Naive B cell (primary cell): ENCODE measurements around the gene TMEM233. TPM values are rescaled to one million over a fixed set of nuclear protein-coding genes. Genes with fewer than 3 reads are reported as not detected.
"Not testable (repeated sequence)": the region's sequence is repeated elsewhere in the genome, so short reads cannot be mapped to it uniquely, and the experiment has no call there.

Experiments used
- ATAC-seq, 2 donors: fragments of 150-1000 bp; cut with Tn5 transposase; 2 replicates each; pipeline ENCODE4 v1.10.0; 2021; ENCODE audit warnings: low read depth in 2 of 2, mild to moderate bottlenecking in 2 of 2, moderate library complexity in 2 of 2
- DNase-seq: peaks from one replicate; pipeline ENCODE4 v3.0.0; 2022
- H3K27ac Mint-ChIP-seq, 6 donors: one replicate each; pipeline ENCODE4 v1.8.0; 2020 to 2022; ENCODE audit warnings: mild to moderate bottlenecking in 6 of 6, mixed read lengths in 6 of 6, moderate library complexity in 5 of 6, inconsistent platforms in 2 of 6
- H3K27me3 Mint-ChIP-seq, 3 donors: one replicate each; pipeline ENCODE4 v1.8.0; 2021 to 2022; ENCODE audit warnings: mixed read lengths in 3 of 3, mild to moderate bottlenecking in 1 of 3
- H3K36me3 Mint-ChIP-seq, 2 donors: one replicate each; pipeline ENCODE4 v1.8.0; 2020 to 2022; ENCODE audit warnings: mixed read lengths in 2 of 2, inconsistent platforms in 1 of 2, mild to moderate bottlenecking in 1 of 2
- H3K4me1 Mint-ChIP-seq, 3 donors: one replicate each; pipeline ENCODE4 v1.8.0; 2020 to 2022; ENCODE audit warnings: mixed read lengths in 3 of 3, inconsistent platforms in 1 of 3, mild to moderate bottlenecking in 1 of 3, moderate library complexity in 1 of 3
- H3K4me3 Mint-ChIP-seq, 8 donors: one replicate each; pipeline ENCODE4 v1.8.0; 2020 to 2022; ENCODE audit warnings: mild to moderate bottlenecking in 8 of 8, mixed read lengths in 8 of 8, moderate library complexity in 8 of 8, inconsistent platforms in 2 of 8
- H3K9me3 Mint-ChIP-seq, 7 donors: one replicate each; pipeline ENCODE4 v1.8.0; 2020 to 2022; ENCODE audit warnings: mixed read lengths in 7 of 7, mild to moderate bottlenecking in 5 of 7, inconsistent platforms in 2 of 7, moderate library complexity in 1 of 7
- polyA plus RNA-seq, 6 donors: library from polyadenylated mRNA; unstranded; fragments of 300-500 nt; fragmentation: Illumina TruSeq; gene quantifications; one replicate each; pipeline ENCODE4 v1.2.3, GENCODE V29; 2021; ENCODE audit warnings: low read depth in 6 of 6

The TMEM233 gene
- polyA plus RNA-seq, 6 donors from 2014 or later = 0.46 TPM; not detected in 5

DNA sequence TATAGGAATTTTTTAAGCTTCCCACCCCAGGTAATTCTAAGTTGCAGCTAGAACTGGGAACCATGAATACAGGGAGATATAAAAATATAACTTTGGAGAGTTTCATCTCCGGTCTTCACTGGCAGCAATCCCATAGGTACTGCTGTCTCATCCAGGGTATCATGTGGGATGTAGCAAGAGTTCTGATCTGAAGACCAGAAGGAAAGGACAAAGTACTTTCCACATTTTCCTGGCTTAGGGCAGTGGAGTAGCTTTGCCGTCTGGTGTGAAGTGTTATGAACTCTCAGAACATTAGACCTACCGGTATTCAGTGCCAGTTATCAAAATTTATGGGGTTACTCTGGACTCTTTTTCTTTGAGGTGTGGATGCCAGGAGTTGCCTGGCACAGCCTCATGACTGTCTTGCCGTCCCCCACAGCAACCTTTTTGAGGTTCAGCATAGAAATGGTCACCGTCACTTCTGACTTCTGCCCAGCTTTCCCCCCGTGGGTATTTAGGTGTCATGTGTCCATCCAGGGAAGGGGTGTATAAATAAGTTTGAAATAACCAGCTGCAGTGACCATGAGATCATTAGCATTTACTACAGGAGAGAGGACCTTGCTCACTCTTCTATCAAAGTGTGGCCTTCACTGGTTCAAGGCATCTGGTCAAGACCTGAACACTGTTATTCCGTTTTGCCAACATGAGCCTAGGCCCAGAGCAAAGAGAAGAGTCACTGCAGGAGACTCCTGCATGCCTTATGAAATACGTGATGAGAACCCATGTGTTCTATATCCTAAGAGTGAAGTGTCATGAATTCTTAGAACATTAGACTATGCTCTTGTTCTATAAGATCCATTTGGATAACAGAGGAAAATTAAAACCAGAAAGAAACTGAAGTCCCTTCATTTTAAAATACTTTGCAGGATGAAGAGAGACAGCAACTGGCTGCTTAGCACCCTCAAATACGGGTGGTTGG, 22.2 kb downstream of the TMEM233 start:
- Mint-ChIP-seq H3K27me3 (peaks cover 7 to 44% (median 18%) of the 10 kb centered on the region in 3 donors), H3K36me3 (peaks cover 0 to 9% of the 10 kb centered on the region in 2 donors), H3K4me1 (no peaks in the 10 kb centered on the region), H3K27ac (no peak overlapping the region), H3K4me3 (no peak overlapping the region), H3K9me3 (peaks cover 6 to 25% (median 13%) of the 10 kb centered on the region in 7 donors)
- DNase-seq = no peak
- ATAC-seq = no peak

DNA sequence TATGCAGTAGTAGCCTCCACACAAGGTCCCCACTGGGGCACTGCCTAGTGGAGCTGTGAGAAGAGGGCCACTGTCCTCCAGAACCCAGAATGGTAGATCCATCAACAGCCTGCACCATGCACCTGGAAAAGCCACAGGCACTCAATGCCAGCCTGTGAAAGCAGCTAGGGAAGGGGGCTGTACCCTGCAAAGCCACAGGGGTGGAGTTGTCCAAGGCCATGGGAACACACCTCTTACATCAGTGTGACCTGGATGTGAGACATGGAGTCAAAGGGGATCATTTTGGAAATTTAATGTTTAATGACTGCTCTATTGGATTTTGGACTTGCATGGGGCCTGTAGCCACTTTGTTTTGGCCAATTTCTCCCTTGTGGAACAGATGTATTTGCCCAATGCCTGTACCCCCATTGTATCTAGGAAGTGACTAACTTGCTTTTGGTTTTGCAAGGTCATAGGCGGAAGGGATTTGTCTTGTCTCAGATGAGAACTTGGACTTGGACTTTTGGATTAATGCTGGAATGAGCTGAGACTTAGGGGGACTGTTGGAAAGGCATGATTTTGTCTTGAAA, 24.8 kb downstream of the TMEM233 start:
- H3K27ac Mint-ChIP-seq, DNase-seq, H3K4me1 Mint-ChIP-seq, ATAC-seq, H3K4me3 Mint-ChIP-seq, H3K36me3 Mint-ChIP-seq: not testable (repeated sequence)
- peaks cover 15 to 54% (median 25%) of the 10 kb centered on the region in 3 donors for H3K27me3 Mint-ChIP-seq
- peaks cover 6 to 23% (median 13%) of the 10 kb centered on the region in 7 donors for H3K9me3 Mint-ChIP-seq

DNA sequence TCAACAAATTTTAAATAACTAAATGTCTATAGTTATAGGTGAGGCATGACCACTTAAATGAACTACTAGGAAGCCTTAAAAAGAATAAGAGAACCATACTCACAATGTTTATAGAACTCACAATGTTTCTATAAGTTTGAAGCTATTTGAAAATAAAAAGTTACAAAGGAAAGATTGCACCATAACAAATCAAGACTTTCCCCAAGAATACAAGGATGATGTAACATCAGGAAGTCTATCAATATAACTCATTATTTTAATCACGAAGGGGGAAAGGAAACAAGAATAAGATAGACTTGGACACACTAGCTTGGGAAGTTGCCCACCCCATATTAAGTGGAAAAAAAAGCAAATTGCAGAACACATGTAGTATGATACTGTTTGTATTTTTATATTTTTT, 26.9 kb downstream of the TMEM233 start:
- Mint-ChIP-seq H3K27ac (no peak overlapping the region), H3K36me3 (peaks cover 0 to 8% of the 10 kb centered on the region in 2 donors), H3K4me1 (no peaks in the 10 kb centered on the region), H3K27me3 (peaks cover 15 to 47% (median 18%) of the 10 kb centered on the region in 3 donors), H3K9me3 (peaks cover 6 to 23% (median 13%) of the 10 kb centered on the region in 7 donors), H3K4me3 (no peak overlapping the region)
- no peak for DNase-seq
- no peak for ATAC-seq

DNA sequence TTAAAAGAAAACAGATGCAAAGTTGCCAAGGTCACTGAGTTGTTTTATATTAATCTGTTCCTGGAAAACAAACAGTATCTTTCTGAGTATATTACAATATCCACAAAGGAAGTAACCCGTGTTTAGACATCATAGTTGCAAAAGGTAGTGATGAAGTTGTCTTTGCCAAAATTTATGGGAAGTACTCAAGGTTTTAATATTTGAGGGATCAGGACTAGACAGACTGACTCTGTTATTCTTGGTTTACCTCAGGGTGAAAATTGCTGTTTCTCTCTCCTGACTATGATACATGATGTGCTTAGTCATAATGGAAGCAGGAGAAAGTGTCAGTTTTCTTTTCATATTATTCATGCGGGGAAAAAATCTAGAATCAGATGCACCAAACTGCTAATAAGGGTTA, 28.3 kb downstream of the TMEM233 start:
- H3K27ac Mint-ChIP-seq = no peak overlapping the region

DNA sequence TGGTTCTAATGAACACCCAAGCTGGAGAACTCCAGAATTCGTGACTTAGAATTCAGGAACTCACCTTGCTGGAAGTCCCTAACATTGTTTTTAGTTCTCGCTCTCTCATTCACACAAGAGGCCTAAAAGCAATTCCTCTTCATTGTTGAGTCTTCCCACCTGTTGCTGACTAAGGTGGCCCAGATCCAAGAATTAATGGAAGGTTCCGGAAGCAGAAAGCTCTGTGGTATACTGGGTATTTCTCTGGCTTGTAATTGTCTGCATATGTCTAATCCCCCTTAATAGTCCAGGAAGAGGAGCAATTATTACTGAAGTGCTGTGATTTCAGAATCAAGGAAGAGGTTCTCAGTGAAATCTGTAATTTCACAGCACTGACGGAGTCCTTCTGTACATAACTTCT, 31.4 kb downstream of the TMEM233 start:
- Mint-ChIP-seq H3K27ac (no peak overlapping the region), H3K36me3 (no peaks in the 10 kb centered on the region), H3K4me1 (no peaks in the 10 kb centered on the region), H3K4me3 (no peak overlapping the region), H3K9me3 (peaks cover 0 to 3% (median 0%) of the 10 kb centered on the region in 7 donors), H3K27me3 (peaks cover 11 to 22% (median 20%) of the 10 kb centered on the region in 3 donors)
- DNase-seq (no peak), ATAC-seq (no peak)

More for the DNA sequence above, 28.3 kb downstream of the TMEM233 start:
- no peaks in the 10 kb centered on the region for H3K4me1 Mint-ChIP-seq
- ATAC-seq (no peak), DNase-seq (no peak)
- peaks cover 15 to 40% (median 18%) of the 10 kb centered on the region in 3 donors for H3K27me3 Mint-ChIP-seq
- peaks cover 6 to 21% (median 13%) of the 10 kb centered on the region in 7 donors for H3K9me3 Mint-ChIP-seq
- no peak overlapping the region for H3K4me3 Mint-ChIP-seq
- peaks cover 0 to 8% of the 10 kb centered on the region in 2 donors for H3K36me3 Mint-ChIP-seq

DNA sequence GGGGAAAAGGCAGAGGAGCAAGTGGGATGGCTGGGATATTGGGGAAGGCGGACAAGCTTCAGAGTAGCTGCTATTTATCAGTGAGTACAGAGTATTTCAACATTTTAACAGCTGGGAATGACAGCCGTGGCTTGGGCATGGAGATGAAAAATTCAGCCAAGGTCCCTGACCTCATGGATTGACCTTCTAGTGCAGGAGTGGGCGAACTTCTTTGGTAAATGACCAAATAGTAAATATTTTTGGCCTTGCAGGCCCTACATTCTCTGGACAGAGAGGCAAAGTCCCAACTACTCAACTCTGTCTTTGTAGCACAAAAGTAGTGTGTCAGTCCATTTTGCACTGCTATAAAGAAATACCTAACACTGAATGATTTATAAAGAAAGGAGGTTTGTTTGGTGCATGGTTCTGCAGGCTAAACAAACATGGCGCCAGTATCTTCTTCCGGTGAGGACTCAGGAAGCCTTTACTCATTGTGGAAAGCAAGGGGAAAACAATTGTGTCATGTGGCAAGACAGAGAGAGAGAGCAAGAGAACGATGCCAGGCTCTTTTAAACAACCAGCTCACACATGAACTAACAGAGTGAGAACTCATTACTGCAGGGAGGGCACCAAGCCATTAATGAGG, 33.6 kb downstream of the TMEM233 start:
- H3K9me3 Mint-ChIP-seq = peaks cover 0 to 3% (median 0%) of the 10 kb centered on the region in 7 donors
- H3K36me3 Mint-ChIP-seq = no peaks in the 10 kb centered on the region
- ATAC-seq = no peak
- H3K4me1 Mint-ChIP-seq = no peaks in the 10 kb centered on the region
- peaks cover 14 to 38% (median 35%) of the 10 kb centered on the region in 3 donors for H3K27me3 Mint-ChIP-seq
- no peak for DNase-seq
- H3K4me3 Mint-ChIP-seq = no peak overlapping the region
- H3K27ac Mint-ChIP-seq = no peak overlapping the region

DNA sequence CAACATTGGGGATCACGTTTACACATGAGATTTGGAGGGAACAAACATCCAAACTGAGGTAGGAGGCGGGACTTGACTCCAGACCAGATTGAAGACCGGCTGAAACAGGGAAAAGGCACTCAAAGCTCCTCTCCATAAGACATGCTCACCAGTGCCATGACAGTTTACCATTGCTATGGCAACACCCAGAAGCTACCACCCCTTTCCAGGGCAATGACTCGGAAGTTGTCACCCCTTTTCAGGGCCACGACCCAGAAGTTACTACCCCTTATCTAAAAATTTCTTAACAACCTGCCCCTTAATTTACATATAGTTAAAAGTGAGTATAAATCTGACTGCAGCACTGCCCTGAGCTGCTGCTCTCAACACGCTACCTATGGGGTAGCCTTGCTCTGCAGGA, 34.1 kb downstream of the TMEM233 start:
- DNase-seq (no peak), ATAC-seq (no peak)
- Mint-ChIP-seq H3K27ac (no peak overlapping the region), H3K4me1 (no peaks in the 10 kb centered on the region), H3K4me3 (no peak overlapping the region), H3K9me3 (peaks cover 0 to 3% (median 0%) of the 10 kb centered on the region in 7 donors), H3K36me3 (no peaks in the 10 kb centered on the region), H3K27me3 (peaks cover 18 to 38% (median 33%) of the 10 kb centered on the region in 3 donors)

DNA sequence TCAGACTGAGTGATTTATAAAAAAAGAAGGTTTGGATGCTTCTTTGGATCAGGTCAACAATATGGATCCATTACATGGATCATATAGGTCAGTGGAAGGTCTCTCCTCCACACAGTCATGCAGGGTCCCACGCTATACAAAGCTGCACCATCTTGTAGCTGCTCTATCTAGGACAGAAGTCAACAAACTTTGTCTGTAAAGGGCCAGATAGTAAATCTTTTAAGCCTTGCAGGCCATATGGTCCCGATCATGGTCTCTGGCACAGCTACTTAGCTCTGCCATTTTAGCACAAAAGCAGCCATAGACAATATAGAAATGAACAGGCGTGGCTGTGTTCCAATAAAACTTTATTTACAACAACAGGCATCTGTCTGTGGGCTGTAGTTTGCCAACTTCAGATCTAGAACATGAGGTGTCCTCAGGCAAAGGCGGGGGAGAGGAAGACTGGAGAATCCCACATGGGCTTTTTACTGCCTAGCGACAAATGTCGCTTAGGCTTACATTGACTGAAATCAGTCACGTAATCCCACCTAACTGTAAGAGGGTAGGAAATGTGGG, 36.7 kb downstream of the TMEM233 start:
- no peak overlapping the region for H3K27ac Mint-ChIP-seq
- H3K9me3 Mint-ChIP-seq = peaks cover 0 to 3% (median 0%) of the 10 kb centered on the region in 7 donors
- H3K36me3 Mint-ChIP-seq = no peaks in the 10 kb centered on the region
- DNase-seq (no peak), ATAC-seq (no peak)
- H3K4me3 Mint-ChIP-seq = no peak overlapping the region
- H3K27me3 Mint-ChIP-seq = peaks cover 20 to 31% (median 31%) of the 10 kb centered on the region in 3 donors
- no peaks in the 10 kb centered on the region for H3K4me1 Mint-ChIP-seq

DNA sequence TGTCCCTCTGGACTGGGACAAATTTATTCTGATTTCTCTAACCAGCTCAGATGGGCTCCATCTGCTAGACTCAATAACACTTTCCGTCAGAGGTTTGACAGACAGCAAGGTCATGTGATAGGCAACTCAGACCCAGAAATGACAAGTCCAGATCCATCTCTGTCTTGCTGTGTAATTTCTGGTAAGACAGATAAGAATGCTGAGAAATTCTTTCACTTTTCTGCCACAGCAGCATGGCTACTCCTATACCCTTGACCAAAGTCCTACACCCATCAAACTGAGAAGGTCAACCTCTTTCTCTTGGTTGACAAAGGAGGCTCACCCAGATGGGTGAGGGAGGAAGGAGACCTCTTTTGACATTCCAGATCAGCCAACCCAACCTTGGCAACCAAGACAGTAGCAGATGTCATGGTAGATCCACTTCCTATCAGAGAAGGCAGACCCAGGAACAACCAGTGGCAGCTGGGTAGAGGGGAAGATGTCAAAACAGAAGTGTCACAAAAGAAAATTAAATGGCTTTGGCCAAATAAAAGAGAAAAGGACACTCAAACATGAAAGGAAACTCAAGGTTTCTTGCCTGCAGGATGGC, 37.5 kb downstream of the TMEM233 start:
- ATAC-seq = no peak
- H3K27me3 Mint-ChIP-seq = peaks cover 27 to 38% (median 37%) of the 10 kb centered on the region in 3 donors
- peak overlapping the region in 1 of 6 donors; percentile 67 for H3K27ac Mint-ChIP-seq
- H3K36me3 Mint-ChIP-seq = no peaks in the 10 kb centered on the region
- DNase-seq = no peak
- H3K4me1 Mint-ChIP-seq = no peaks in the 10 kb centered on the region
- H3K4me3 Mint-ChIP-seq = no peak overlapping the region
- H3K9me3 Mint-ChIP-seq = peaks cover 0 to 3% (median 0%) of the 10 kb centered on the region in 7 donors

DNA sequence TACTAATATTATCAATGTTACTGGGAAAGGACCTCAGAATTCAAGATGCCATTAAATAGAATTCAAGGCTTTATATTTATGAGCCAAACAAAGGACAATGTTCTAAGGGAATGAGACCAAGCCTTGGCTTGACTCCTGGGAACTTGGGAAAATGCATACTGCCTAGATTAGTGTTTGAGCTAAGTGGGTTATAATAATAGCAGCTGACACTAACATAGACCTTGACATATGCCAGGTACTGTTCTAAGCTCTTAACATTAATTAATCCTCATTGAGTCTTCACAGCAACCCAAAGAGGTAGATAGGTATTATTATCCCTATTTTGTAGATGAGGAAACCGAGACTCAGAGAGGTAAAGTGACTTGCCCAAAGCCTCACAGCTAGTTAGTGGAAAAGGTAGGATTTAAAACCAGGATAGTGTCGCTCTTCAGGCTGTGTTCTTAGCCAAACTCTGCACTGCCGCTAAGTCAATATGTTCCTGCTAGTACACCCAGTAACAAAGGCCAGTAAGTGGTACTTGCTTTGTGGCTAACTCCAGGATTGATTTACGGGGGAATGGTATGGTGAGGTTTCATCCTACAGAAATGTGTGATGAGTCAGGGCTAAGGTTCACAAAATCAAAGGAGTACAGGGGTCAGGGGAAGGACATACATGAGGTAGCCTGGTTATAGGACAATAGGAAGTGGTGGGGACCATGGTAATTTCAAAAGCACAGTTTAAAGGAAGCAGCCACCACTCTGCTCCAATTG, 38.5 kb downstream of the TMEM233 start:
- Mint-ChIP-seq H3K27me3 (peaks cover 34 to 47% (median 45%) of the 10 kb centered on the region in 3 donors), H3K36me3 (no peaks in the 10 kb centered on the region), H3K9me3 (peaks cover 0 to 3% (median 0%) of the 10 kb centered on the region in 7 donors), H3K27ac (no peak overlapping the region), H3K4me3 (no peak overlapping the region), H3K4me1 (no peaks in the 10 kb centered on the region)
- DNase-seq = no peak
- no peak for ATAC-seq

DNA sequence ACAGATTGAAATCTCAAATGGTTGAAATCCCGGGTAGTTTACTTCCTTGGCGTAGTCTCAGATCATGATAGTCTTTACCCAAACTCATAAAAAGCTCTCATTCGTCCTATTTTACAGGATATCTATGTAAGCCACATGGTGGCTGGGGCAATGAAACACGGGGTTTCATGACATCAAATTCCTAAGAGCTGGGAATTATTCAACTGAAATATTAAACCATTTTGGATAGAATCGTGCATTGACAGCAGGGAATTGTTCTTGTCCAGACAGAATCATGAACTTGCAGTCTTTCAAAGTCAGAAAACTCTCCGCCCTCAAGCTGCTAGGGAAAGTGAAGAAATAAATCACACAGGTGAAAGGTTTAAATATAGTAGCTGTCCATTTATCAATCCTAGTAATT, 41.2 kb downstream of the TMEM233 start:
- Mint-ChIP-seq H3K27ac (no peak overlapping the region), H3K27me3 (peaks cover 40 to 66% (median 44%) of the 10 kb centered on the region in 3 donors), H3K4me1 (no peaks in the 10 kb centered on the region), H3K9me3 (peaks cover 0 to 2% (median 0%) of the 10 kb centered on the region in 7 donors), H3K4me3 (no peak overlapping the region), H3K36me3 (no peaks in the 10 kb centered on the region)
- ATAC-seq (no peak), DNase-seq (no peak)

DNA sequence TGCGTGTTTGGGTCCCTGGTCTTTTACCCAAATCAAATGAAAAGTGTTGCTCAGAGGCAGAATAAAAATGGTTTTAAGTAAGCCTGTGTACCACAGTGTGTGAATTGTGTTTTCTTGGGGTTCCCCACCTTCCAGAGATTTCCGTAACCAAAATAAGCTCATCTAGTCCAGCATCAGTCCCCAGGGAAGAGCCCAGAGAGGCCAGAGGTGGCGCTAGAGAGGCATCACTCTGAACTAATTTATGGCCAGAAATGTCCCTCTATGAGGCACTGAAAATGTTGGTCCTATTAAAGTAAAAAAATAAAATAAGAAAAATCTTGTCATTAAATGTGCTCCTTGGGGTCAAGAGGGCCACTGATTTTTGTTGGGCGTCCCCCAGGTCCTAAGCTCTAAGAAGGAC, 49.4 kb downstream of the TMEM233 start:
- H3K4me1 Mint-ChIP-seq = no peaks in the 10 kb centered on the region
- DNase-seq (no peak), ATAC-seq (no peak)
- no peaks in the 10 kb centered on the region for H3K36me3 Mint-ChIP-seq
- H3K27me3 Mint-ChIP-seq = peaks cover 8 to 35% (median 15%) of the 10 kb centered on the region in 3 donors
- peaks cover 0 to 6% (median 0%) of the 10 kb centered on the region in 7 donors for H3K9me3 Mint-ChIP-seq
- no peak overlapping the region for H3K4me3 Mint-ChIP-seq
- H3K27ac Mint-ChIP-seq = no peak overlapping the region
